ENCODE data around the gene NDST4.

The NDST4 gene

GRCh38 chr4:115113506-115114106, at the start of gene NDST4:
Gene NDST4 (minus strand): TSS chr4:115113620. CDS start chr4:115077036, 36,584 bp downstream.
- no peak for TF ChIP-seq CTCF (IDR thresholded peaks at IDR 0.05)

GRCh38 chr4:115159141-115159540, 45.7 kb upstream of the NDST4 start:
- Mint-ChIP-seq H3K4me3 (no peak overlapping the region), H3K27ac (no peak overlapping the region)
- TF ChIP-seq CTCF (IDR thresholded peaks at IDR 0.05), result no peak

More at GRCh38 chr4:115113506-115114106, at the start of gene NDST4:
- no peaks in the 10 kb centered on the region for H3K9me3 Mint-ChIP-seq
- H3K36me3 Mint-ChIP-seq (ENCODE audit: low read depth), result no peaks in the 10 kb centered on the region
- H3K27ac Mint-ChIP-seq, result peak within 1 kb of the TSS; percentile 89
- DNase-seq, result peak; percentile 26
- peaks cover 23% of the 10 kb centered on the region for H3K4me1 Mint-ChIP-seq
- no peaks in the 10 kb centered on the region for H3K27me3 Mint-ChIP-seq (ENCODE audit: low read depth, poor library complexity)
- H3K4me3 Mint-ChIP-seq, result peak within 1 kb of the TSS; percentile 49

DNA sequence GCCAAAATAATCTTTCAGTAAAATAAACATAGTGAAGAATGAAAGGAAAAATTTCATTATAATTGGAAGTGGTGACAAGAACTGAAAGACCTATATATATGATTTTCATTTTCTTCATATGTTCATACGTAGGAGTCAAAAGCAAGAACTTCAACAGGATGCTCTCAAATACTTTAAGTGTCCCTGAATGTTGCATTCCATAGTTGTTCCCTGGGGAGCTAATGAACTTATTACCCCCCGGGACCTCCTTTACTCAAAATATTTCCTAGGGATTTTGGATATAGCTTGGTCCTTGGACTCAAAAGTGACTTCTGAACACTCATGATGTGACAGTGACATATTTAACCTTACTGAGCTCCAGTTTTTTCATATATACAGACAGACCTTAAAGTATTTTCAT, 44.9 kb upstream of the NDST4 start:
- Mint-ChIP-seq H3K36me3 (ENCODE audit: low read depth) (no peaks in the 10 kb centered on the region), H3K4me1 (no peaks in the 10 kb centered on the region), H3K27me3 (ENCODE audit: low read depth, poor library complexity) (no peaks in the 10 kb centered on the region), H3K27ac (no peak overlapping the region), H3K9me3 (no peaks in the 10 kb centered on the region), H3K4me3 (no peak overlapping the region)
- no peak for DNase-seq
- no peak for TF ChIP-seq CTCF (IDR thresholded peaks at IDR 0.05)

More at GRCh38 chr4:115159141-115159540, 45.7 kb upstream of the NDST4 start:
- H3K27me3 Mint-ChIP-seq (ENCODE audit: low read depth, poor library complexity), result no peaks in the 10 kb centered on the region
- no peaks in the 10 kb centered on the region for H3K4me1 Mint-ChIP-seq
- no peaks in the 10 kb centered on the region for H3K9me3 Mint-ChIP-seq
- DNase-seq, result no peak
- no peaks in the 10 kb centered on the region for H3K36me3 Mint-ChIP-seq (ENCODE audit: low read depth)

DNA sequence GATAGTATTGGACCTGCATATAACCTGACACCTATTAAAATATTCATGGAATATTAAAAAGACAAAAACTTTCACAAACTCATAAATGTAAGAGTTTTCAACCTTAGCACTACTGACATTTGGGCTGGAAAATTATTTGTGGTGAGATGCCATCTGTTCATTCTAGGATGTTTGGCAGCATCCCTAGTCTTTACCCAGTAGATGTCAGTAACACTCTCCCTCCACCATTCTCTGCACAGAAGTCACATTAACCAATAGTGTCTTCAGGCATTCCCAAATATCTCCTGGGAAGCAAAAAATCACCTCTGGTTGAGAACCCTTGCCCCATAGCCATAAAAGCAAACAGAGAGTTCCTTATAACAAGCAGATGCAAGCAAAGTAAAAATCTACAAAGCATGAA, 41.4 kb upstream of the NDST4 start:
- H3K4me3 Mint-ChIP-seq, result no peak overlapping the region
- DNase-seq, result no peak
- no peaks in the 10 kb centered on the region for H3K27me3 Mint-ChIP-seq (ENCODE audit: low read depth, poor library complexity)
- no peak for TF ChIP-seq CTCF (IDR thresholded peaks at IDR 0.05)
- no peak overlapping the region for H3K27ac Mint-ChIP-seq
- H3K36me3 Mint-ChIP-seq (ENCODE audit: low read depth), result no peaks in the 10 kb centered on the region
- H3K4me1 Mint-ChIP-seq, result no peaks in the 10 kb centered on the region
- H3K9me3 Mint-ChIP-seq, result no peaks in the 10 kb centered on the region

- no peaks in the 10 kb centered on the region for H3K4me1 Mint-ChIP-seq
- no peaks in the 10 kb centered on the region for H3K27me3 Mint-ChIP-seq (ENCODE audit: low read depth, poor library complexity)
- H3K4me3 Mint-ChIP-seq, result no peak overlapping the region
- H3K9me3 Mint-ChIP-seq, result no peaks in the 10 kb centered on the region
- H3K27ac Mint-ChIP-seq, result no peak overlapping the region
- TF ChIP-seq CTCF (IDR thresholded peaks at IDR 0.05), result no peak
- DNase-seq, result no peak
- no peaks in the 10 kb centered on the region for H3K36me3 Mint-ChIP-seq (ENCODE audit: low read depth)
Measured at GRCh38 chr4:115152965-115153364, 39.5 kb upstream of the NDST4 start.

DNA sequence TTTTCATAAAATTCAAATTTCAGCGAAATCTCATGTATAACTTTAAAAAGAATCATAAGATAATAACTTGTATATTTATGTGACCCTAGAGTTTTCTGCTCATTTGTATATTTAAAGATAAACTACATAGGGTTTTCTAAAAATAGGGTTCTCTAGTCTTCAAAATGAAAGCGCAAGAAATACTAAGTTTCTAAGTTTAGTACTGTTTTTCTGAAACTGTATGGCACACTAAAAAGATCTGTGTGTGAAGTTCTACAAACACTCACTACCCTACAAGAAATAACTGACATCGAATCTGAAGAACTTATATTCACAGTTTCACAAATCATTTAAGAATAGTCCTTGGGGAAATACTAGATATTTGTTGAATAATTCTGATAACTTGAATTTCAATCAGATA, 38.7 kb upstream of the NDST4 start:
- H3K36me3 Mint-ChIP-seq (ENCODE audit: low read depth), result no peaks in the 10 kb centered on the region
- H3K4me1 Mint-ChIP-seq, result no peaks in the 10 kb centered on the region

More for the DNA sequence above, 38.7 kb upstream of the NDST4 start:
- Mint-ChIP-seq H3K27me3 (ENCODE audit: low read depth, poor library complexity) (no peaks in the 10 kb centered on the region), H3K27ac (no peak overlapping the region), H3K4me3 (no peak overlapping the region), H3K9me3 (no peaks in the 10 kb centered on the region)
- no peak for TF ChIP-seq CTCF (IDR thresholded peaks at IDR 0.05)
- no peak for DNase-seq

Measured in nephron progenitor cell (in vitro differentiated cells).